Activated T-cell treated with anti-CD3 and anti-CD28 coated beads for 48 hours (primary cell): ENCODE data around the gene SPAG16.
"Not testable (repeated sequence)": the region's sequence is repeated elsewhere in the genome, so short reads cannot be mapped to it uniquely, and the experiment has no call there.

Experiments used
- DNase-seq: peaks from one replicate; pipeline ENCODE4 v3.0.0-alpha.2; 2020; ENCODE audit warnings: low read depth

SPAG16 gene

GRCh38 chr2:214006601-214007000, 722.3 kb downstream of the SPAG16 start:
- no peak for DNase-seq

- DNase-seq = no peak
Measured at GRCh38 chr2:214011676-214012075, 727.4 kb downstream of the SPAG16 start.

- DNase-seq = no peak
Measured at GRCh38 chr2:214014551-214015220, 730.4 kb downstream of the SPAG16 start.

- no peak for DNase-seq
Measured at GRCh38 chr2:214019229-214019972, 735.1 kb downstream of the SPAG16 start.

- no peak for DNase-seq
Measured at GRCh38 chr2:214019973-214020345, 735.7 kb downstream of the SPAG16 start.

- no peak for DNase-seq
Measured at GRCh38 chr2:214029190-214029589, 744.9 kb downstream of the SPAG16 start.

- no peak for DNase-seq
Measured at GRCh38 chr2:214031566-214031965, 747.3 kb downstream of the SPAG16 start.

- no peak for DNase-seq
Measured at GRCh38 chr2:214034417-214034816, 750.2 kb downstream of the SPAG16 start.

- DNase-seq = no peak
Measured at GRCh38 chr2:214035091-214035852, 751.0 kb downstream of the SPAG16 start.

- DNase-seq = no peak
Measured at GRCh38 chr2:214035921-214036320, 751.7 kb downstream of the SPAG16 start.

- no peak for DNase-seq
Measured at GRCh38 chr2:214038186-214038585, 753.9 kb downstream of the SPAG16 start.

GRCh38 chr2:214050731-214051130, 766.5 kb downstream of the SPAG16 start:
- no peak for DNase-seq

- no peak for DNase-seq
Measured at GRCh38 chr2:214051585-214051984, 767.3 kb downstream of the SPAG16 start.

GRCh38 chr2:214052235-214052634, 768.0 kb downstream of the SPAG16 start:
- no peak for DNase-seq

GRCh38 chr2:214057986-214058385, 773.7 kb downstream of the SPAG16 start:
- no peak for DNase-seq

GRCh38 chr2:214062279-214062678, 778.0 kb downstream of the SPAG16 start:
- not testable (repeated sequence) for DNase-seq

GRCh38 chr2:214064471-214064870, 780.2 kb downstream of the SPAG16 start:
- DNase-seq = no peak

- no peak for DNase-seq
Measured at GRCh38 chr2:214066862-214067261, 782.6 kb downstream of the SPAG16 start.

- no peak for DNase-seq
Measured at GRCh38 chr2:214069254-214069653, 785.0 kb downstream of the SPAG16 start.

GRCh38 chr2:214075456-214075855, 791.2 kb downstream of the SPAG16 start:
- DNase-seq = no peak

GRCh38 chr2:214076527-214076926, 792.3 kb downstream of the SPAG16 start:
- no peak for DNase-seq

GRCh38 chr2:214077727-214078126, 793.5 kb downstream of the SPAG16 start:
- DNase-seq = no peak

- no peak for DNase-seq
Measured at GRCh38 chr2:214079032-214079431, 794.8 kb downstream of the SPAG16 start.
